HG03045 (cell line): ENCODE measurements around the gene SAA1.
"Not testable (repeated sequence)": the region's sequence is repeated elsewhere in the genome, so short reads cannot be mapped to it uniquely, and the experiment has no call there.

ENCODE experiments used
- ATAC-seq: cut with Tn5 transposase; IDR thresholded peaks from one replicate; pipeline ENCODE4 v1.9.1; 2021; ENCODE audit warnings: mild to moderate bottlenecking, moderate library complexity; ENCODE audit not compliant: unreplicated experiment

Gene SAA1

GRCh38 chr11:18254781-18255361 is 11.2 kb upstream of the SAA1 start:
- no peak for ATAC-seq

- ATAC-seq = no peak
These were observed 6.8 kb upstream of the SAA1 start for GRCh38 chr11:18259259-18259658.

GRCh38 chr11:18261721-18262120 is 4.3 kb upstream of the SAA1 start:
- no peak for ATAC-seq

GRCh38 chr11:18262681-18263350 is 3.2 kb upstream of the SAA1 start:
- ATAC-seq = not testable (repeated sequence)

GRCh38 chr11:18264035-18264434 is 2.0 kb upstream of the SAA1 start:
- no peak for ATAC-seq

GRCh38 chr11:18264677-18265555 is 1.1 kb upstream of the SAA1 start:
- ATAC-seq = no peak

- peak; percentile 62 for ATAC-seq
These were observed 1.5 kb downstream of the SAA1 start for GRCh38 chr11:18267335-18268133.

- not testable (repeated sequence) for ATAC-seq
These were observed 3.2 kb downstream of the SAA1 start for GRCh38 chr11:18269252-18269651.

- no peak for ATAC-seq
These were observed 4.0 kb downstream of the SAA1 start for GRCh38 chr11:18270102-18270501.

GRCh38 chr11:18271206-18271605 is 5.1 kb downstream of the SAA1 start:
- ATAC-seq = no peak

GRCh38 chr11:18277565-18278271 is 11.7 kb downstream of the SAA1 start:
- ATAC-seq = no peak

- peak; percentile 80 for ATAC-seq
These were observed 14.5 kb downstream of the SAA1 start for GRCh38 chr11:18280438-18281045.

- no peak for ATAC-seq
These were observed 16.6 kb downstream of the SAA1 start for GRCh38 chr11:18282626-18283025.

- ATAC-seq = no peak
These were observed 19.8 kb downstream of the SAA1 start for GRCh38 chr11:18285841-18286240.

GRCh38 chr11:18288911-18289310 is 22.8 kb downstream of the SAA1 start:
- ATAC-seq = no peak

- no peak for ATAC-seq
These were observed 28.8 kb downstream of the SAA1 start for GRCh38 chr11:18294862-18295261.

- no peak for ATAC-seq
These were observed 29.3 kb downstream of the SAA1 start for GRCh38 chr11:18295316-18295715.

GRCh38 chr11:18299721-18300120 is 33.7 kb downstream of the SAA1 start:
- no peak for ATAC-seq

GRCh38 chr11:18304745-18305144 is 38.7 kb downstream of the SAA1 start:
- no peak for ATAC-seq
